CD4-positive, alpha-beta T cell (primary cell): Measurements from ENCODE around the gene EPHA1. TPM values are rescaled to one million over a fixed set of nuclear protein-coding genes. Genes with fewer than 3 reads are reported as not detected.

Experiments
- ATAC-seq: fragments of 200-7000 bp; cut with Tn5 transposase; one replicate; pipeline ENCODE4 v1.10.0; 2022; ENCODE audit warnings: mild to moderate bottlenecking; ENCODE audit not compliant: poor library complexity
- CTCF ChIA-PET: fragments of 350-600 bp; sonication (Branson Sonifier 250); formaldehyde crosslinking; loops from one replicate; lab custom pipeline; 2021; ENCODE audit warnings: antibody characterized with exemption, inconsistent platforms; lab: Charles Lee
- POLR2A ChIA-PET: fragments of 350-600 bp; sonication (Branson Sonifier 250); formaldehyde crosslinking; loops from one replicate; lab custom pipeline; 2021; ENCODE audit warnings: antibody characterized with exemption, inconsistent platforms; lab: Charles Lee
- DNase-seq, 14 experiments: peaks; one replicate each; pipeline ENCODE4 v3.0.0-alpha.2; 2013 to 2020; ENCODE audit warnings: mixed read lengths in 2 of 14
- H3K27ac ChIP-seq, 2 donors: one replicate each; pipeline versions ENCODE4 v1.5.1 to v1.7.0; 2013; ENCODE audit warnings: low read length in 2 of 2, low read depth in 1 of 2, mild to moderate bottlenecking in 1 of 2
- H3K27me3 ChIP-seq, 2 experiments: 1 replicate in 1 of 2; 2 replicates in 1 of 2; pipeline versions ENCODE4 v1.6.1 to v1.7.0; 2013; ENCODE audit warnings: low read length in 2 of 2, control low read depth in 1 of 2, mild to moderate bottlenecking in 1 of 2, moderate library complexity in 1 of 2; ENCODE audit not compliant: insufficient read depth in 2 of 2, control insufficient read depth in 1 of 2
- H3K36me3 ChIP-seq: one replicate; pipeline ENCODE4 v1.6.1; 2013; ENCODE audit warnings: low read length, control low read depth; ENCODE audit not compliant: insufficient read depth
- H3K4me1 ChIP-seq: one replicate; pipeline ENCODE4 v1.6.1; 2013; ENCODE audit warnings: low read length, control low read depth; ENCODE audit not compliant: insufficient read depth
- H3K4me3 ChIP-seq: one replicate; pipeline ENCODE4 v1.5.1; 2013; ENCODE audit warnings: mild to moderate bottlenecking, low read length, moderate library complexity
- H3K9me3 ChIP-seq, 2 experiments: 1 replicate in 1 of 2; 2 replicates in 1 of 2; pipeline versions ENCODE4 v1.6.1 to v1.7.0; 2013; ENCODE audit warnings: low read length in 2 of 2, mild to moderate bottlenecking in 2 of 2, control low read depth in 1 of 2, moderate library complexity in 1 of 2; ENCODE audit not compliant: control insufficient read depth in 1 of 2, insufficient read depth in 1 of 2
- H3K27ac Mint-ChIP-seq: one replicate; pipeline ENCODE4 v1.8.0; 2020; ENCODE audit warnings: mixed read lengths
- H3K27me3 Mint-ChIP-seq: one replicate; pipeline ENCODE4 v1.8.0; 2021; ENCODE audit warnings: mixed read lengths
- H3K36me3 Mint-ChIP-seq: one replicate; pipeline ENCODE4 v1.8.0; 2021; ENCODE audit warnings: low read depth, mixed read lengths
- H3K4me1 Mint-ChIP-seq: one replicate; pipeline ENCODE4 v1.8.0; 2021; ENCODE audit warnings: low read depth, mixed read lengths
- H3K4me3 Mint-ChIP-seq: one replicate; pipeline ENCODE4 v1.8.0; 2020; ENCODE audit warnings: mild to moderate bottlenecking, mixed read lengths
- H3K9me3 Mint-ChIP-seq: one replicate; pipeline ENCODE4 v1.8.0; 2020; ENCODE audit warnings: mixed read lengths
- CTCF ChIP-seq: fragments of 200-600 bp; IDR thresholded peaks from one replicate; pipeline ENCODE4 v1.8.0; 2022; ENCODE audit warnings: antibody characterized with exemption, mild to moderate bottlenecking
- intact Hi-C, 2 experiments: fragments of 100-400 bp; cut with DNase I in 1 of 2; cut with micrococcal nuclease in 1 of 2; formaldehyde crosslinking; loops; one replicate each; pipeline versions ENCODE4 v1.15.1 to v1.9.0; 2023 to 2025; cut with DNase I, micrococcal nuclease
- total RNA-seq, 174 experiments: library from RNA in 2 of 174; stranded (reverse) in 2 of 174; gene quantifications; one replicate each; pipeline ENCODE4 v1.2.3 and lab custom pipeline; 2021 to 2026

The EPHA1 gene
- total RNA-seq, 2 experiments from 2014 or later: 16.0 to 19.0 TPM

DNA sequence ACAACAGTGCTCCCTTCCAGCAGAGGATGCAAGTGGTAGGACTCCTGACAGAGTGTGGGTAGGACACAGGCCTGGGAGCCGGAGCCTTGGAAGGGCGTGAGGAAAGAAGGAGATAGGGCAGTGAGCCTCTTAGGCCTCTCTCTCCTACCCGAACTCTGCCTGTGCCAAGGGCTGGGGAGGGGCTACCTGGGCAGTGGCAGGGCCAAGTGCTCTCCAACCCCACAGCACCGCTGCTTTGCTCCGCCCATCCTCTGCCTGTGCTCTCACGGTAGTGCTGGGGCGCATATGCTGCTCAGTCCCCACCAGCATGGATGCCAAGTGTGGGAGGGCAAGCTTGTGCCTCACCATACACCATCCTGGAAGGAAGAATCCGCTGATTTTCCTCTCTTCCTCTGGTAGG, 53.7 kb downstream of the EPHA1 start:
- no peaks in the 10 kb centered on the region for H3K9me3 Mint-ChIP-seq
- Histone ChIP-seq H3K4me1 (no peaks in the 10 kb centered on the region), H3K36me3 (no peaks in the 10 kb centered on the region), H3K27ac (no peak overlapping the region), H3K9me3 (peaks cover 0 to 6% of the 10 kb centered on the region in 2 experiments), H3K27me3 (no peaks in the 10 kb centered on the region), H3K4me3 (no peak overlapping the region)
- H3K27ac Mint-ChIP-seq: no peak overlapping the region
- ATAC-seq (no peak), DNase-seq (no peak)
- H3K27me3 Mint-ChIP-seq: peaks cover 5% of the 10 kb centered on the region
- ChIA-PET POLR2A (no interaction called here), CTCF (interaction anchor here (1.9 kb wide), 1 partner anchor 9 kb away, joined by 5 read pairs; no protein-coding TSS in a partner anchor)
- no peak overlapping the region for H3K4me3 Mint-ChIP-seq
- intact Hi-C loops: no loop called here
- H3K36me3 Mint-ChIP-seq: no peaks in the 10 kb centered on the region
- H3K4me1 Mint-ChIP-seq: no peaks in the 10 kb centered on the region
- TF ChIP-seq CTCF: no peak

- Mint-ChIP-seq H3K27me3 (peaks cover 3% of the 10 kb centered on the region), H3K36me3 (no peaks in the 10 kb centered on the region), H3K4me3 (no peak overlapping the region), H3K4me1 (no peaks in the 10 kb centered on the region), H3K9me3 (no peaks in the 10 kb centered on the region), H3K27ac (no peak overlapping the region)
- peaks cover 0 to 6% of the 10 kb centered on the region in 2 experiments for H3K9me3 ChIP-seq
- ATAC-seq: no peak
- H3K4me1 ChIP-seq: no peaks in the 10 kb centered on the region
- intact Hi-C loops: no loop called here
- TF ChIP-seq CTCF: no peak
- POLR2A ChIA-PET: no interaction called here
- H3K27me3 ChIP-seq: no peaks in the 10 kb centered on the region
- CTCF ChIA-PET: no interaction called here
- H3K27ac ChIP-seq: no peak overlapping the region
- DNase-seq: no peak
- H3K4me3 ChIP-seq: no peak overlapping the region
- H3K36me3 ChIP-seq: no peaks in the 10 kb centered on the region
Measured at GRCh38 chr7:143354376-143354775, 54.3 kb downstream of the EPHA1 start.

DNA sequence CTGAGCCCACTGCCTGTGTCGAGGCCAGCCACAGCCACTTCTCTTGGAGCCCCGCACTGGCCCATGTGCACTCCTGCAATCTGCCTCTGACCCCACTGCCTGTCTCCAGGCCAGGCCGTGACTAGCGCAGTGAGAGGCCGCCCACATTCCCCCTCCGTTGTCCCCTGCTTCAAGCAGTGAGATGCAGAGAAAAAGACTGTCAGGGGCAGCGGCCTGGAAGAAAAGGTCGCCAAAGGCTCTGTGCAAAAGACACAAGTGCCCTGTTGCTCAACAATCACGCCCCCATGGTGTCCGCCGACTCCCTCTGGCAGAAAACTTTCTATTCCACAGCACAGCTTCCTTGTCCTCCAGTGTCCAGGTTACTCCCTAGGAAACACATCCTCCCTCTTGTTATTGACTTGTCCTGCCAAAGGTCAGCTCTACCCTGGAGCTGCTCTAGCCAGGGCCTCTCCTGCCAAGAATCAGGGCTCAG, 56.1 kb downstream of the EPHA1 start:
- POLR2A ChIA-PET: no interaction called here
- Mint-ChIP-seq H3K4me3 (no peak overlapping the region), H3K36me3 (no peaks in the 10 kb centered on the region), H3K27ac (no peak overlapping the region), H3K27me3 (no peaks in the 10 kb centered on the region), H3K9me3 (no peaks in the 10 kb centered on the region), H3K4me1 (no peaks in the 10 kb centered on the region)
- H3K4me3 ChIP-seq: no peak overlapping the region
- no peaks in the 10 kb centered on the region for H3K27me3 ChIP-seq
- no peaks in the 10 kb centered on the region for H3K36me3 ChIP-seq
- CTCF ChIA-PET: no interaction called here
- H3K4me1 ChIP-seq: no peaks in the 10 kb centered on the region
- peaks cover 0 to 6% of the 10 kb centered on the region in 2 experiments for H3K9me3 ChIP-seq
- no peak for DNase-seq
- TF ChIP-seq CTCF: no peak
- no peak overlapping the region for H3K27ac ChIP-seq
- intact Hi-C loops: no loop called here
- ATAC-seq: no peak
